Activated CD4-positive, alpha-beta T cell treated with anti-CD3 and anti-CD28 coated beads, Interleukin-2, amount 50 U/mL, for 1 hour (primary cell): ENCODE measurements around the gene PLBD1.

Experiments used
- DNase-seq: peaks from one replicate; pipeline ENCODE4 v3.0.0-alpha.2; 2020

The PLBD1 gene

DNA sequence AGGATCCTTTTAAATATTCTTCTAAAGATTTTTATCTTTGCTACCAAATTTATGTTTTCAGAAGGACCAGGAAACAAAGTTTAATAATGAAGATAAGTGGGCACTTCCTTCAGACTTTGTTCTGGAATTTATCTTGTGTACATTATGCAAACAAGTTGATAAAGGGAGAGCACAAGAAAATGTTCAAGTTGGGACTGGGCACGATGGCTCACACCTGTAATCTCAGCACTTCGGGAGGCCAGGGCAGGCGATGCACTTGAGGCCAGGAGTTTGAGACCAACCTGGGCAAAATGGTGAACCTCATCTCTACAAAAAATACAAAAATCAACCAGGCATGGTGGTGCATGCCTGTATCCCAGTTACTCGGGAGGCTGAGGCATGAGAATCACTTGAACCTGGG lies 4.6 kb downstream of the PLBD1 start:
- DNase-seq = no peak

- DNase-seq = no peak
Measured at GRCh38 chr12:14562279-14562678, 5.4 kb downstream of the PLBD1 start.

DNA sequence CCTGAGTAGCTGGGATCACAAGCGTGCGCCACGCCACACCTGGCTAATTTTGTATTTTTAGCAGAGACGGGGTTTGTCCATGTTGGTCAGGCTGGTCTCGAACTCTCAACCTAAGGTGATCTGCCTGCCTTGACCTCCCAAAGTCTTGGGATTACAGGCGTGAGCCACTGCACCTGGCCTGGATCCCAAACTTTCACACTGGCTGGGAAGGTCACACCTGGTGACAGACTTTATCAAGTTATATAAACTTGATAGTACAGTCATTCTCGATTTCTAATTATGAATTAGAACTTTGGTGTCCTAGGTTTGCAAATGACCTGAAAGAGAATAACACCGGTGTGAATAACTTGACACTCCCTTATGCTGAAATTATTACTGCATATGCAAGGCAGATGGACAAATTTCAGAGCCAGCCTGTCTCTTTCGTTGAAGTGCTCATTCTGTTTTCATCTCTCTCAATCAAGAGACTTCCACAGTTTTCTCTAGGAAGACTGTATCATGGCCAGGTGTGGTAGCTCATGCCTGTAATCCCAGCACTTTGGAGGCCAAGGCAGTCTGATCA lies 5.9 kb downstream of the PLBD1 start:
- DNase-seq = no peak

- DNase-seq = no peak
Measured at GRCh38 chr12:14560904-14561574, 6.6 kb downstream of the PLBD1 start.

DNA sequence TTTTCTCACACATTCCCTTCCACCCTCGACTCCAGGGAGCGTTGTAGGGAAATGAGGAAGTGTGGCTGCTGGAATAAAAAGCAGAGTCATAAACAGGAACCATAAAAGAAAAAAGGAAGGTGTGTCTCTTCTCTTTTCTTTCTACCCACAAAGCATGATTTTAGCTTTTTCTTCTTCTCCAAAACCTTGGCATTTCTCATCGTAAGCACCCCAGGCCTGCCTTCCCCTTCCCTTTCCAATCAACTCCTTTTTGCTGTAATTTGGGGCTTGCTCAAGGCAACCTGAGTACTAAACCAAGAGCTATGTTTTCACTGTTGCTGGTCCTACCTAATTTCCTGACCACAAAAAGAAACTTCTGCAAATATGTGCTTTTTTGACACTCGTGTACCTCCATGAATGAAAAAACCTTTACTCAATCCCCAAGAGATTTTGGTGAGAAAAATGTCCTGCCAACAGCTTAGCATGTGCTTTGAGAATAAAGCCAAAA lies 9.2 kb downstream of the PLBD1 start:
- no peak for DNase-seq

DNA sequence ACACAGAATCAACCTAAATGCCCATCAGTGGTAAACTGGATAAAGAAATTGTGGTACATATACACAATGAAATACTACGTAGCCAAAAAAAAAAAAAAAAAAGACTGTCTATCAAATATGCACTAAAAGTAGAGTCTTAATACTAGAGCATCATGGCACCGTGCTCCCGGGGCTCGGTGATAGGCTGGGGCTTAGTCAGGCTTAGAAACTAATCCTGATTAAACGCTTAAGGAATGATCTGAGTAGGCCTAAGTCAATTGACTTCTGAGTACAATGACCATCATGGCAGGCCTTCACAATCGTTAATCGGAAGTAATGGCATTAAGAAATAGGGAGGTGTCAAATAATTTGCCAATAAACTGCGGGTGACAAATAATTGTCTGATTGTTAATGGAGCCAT lies 9.7 kb downstream of the PLBD1 start:
- no peak for DNase-seq

DNA sequence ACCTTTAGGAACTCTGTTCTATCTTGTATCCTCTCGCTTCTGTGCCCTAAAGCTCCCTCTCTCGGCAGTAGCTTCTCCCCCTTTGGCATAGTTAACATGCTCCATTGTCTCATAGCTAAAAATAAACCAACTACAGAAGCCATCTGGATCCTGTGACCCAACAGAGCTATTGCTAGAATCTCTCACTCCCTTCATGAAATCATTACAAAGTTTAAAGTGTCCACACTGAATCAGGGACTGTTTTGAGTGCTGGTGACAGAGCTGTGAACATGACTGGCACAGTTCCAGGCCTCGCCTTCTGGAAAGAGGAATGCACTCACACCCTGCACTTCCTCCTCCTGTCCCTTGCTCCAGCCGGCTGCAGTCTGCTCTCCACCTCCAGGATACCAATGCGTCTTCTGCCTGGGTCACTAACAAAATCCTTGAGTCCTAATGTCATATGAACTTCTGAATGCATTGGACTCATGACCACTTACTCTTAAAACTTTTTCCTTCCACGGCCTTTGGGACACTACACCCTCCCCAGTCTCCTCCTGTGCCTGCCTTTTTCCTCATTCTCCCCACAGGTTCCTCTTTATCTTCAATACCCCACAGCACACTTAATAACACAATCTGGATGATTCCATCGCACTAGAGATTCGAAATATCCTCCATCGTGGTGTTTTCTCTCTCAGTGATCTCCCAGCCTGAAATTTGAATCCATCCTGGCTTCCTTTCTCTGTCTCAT lies 13.2 kb downstream of the PLBD1 start:
- no peak for DNase-seq

DNA sequence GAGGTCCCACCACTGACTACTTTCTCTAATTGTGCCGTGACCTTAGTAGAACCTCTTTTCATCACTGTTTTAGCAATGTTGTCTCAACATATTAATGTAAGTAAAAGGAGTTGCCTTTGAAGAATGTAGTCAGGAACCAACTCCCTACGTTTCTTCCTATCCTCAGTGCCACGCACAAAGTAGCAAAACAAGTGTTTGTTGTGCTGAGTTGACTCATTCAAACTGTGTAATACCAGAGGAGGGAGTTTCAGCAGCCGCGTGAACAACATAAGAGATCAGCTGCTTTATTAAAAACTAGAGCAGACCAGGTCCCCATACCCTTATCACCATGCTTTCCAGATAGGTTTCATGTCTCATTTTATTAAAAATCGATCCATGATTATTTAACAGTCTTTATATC lies 19.1 kb downstream of the PLBD1 start:
- no peak for DNase-seq

- no peak for DNase-seq
Measured at GRCh38 chr12:14547571-14547970, 20.1 kb downstream of the PLBD1 start.

- no peak for DNase-seq
Measured at GRCh38 chr12:14545144-14546124, 22.2 kb downstream of the PLBD1 start.

DNA sequence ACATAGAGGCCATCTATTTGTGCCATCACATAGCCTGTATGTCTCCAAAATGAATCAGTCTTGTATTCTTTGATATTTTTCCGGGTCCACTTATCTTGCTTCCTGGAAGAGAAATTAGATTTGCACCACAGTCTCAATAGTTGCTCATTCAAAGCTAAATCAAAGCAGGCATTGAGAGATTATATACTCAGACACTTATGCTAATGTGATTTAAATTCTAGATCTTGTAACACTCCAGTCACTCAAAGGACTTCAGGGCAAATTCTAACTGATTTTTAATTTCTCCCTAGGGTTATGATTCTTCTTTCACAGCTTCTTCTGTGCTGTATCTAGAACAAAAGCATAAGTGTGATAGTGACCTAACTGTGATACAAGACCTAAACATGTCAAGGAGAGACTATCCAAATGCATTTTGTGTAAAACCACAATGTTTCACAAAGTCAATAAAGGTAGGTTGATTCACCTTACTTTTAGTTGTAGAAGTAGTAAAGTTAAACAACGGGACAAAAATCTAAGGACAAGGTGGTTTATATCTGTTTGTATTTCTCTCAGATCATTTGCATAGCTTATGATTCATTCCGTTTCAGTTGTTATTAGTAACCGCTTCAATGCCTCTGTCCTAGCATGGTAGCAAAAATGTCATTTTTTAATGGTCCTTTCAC lies 26.8 kb downstream of the PLBD1 start:
- DNase-seq = no peak

DNA sequence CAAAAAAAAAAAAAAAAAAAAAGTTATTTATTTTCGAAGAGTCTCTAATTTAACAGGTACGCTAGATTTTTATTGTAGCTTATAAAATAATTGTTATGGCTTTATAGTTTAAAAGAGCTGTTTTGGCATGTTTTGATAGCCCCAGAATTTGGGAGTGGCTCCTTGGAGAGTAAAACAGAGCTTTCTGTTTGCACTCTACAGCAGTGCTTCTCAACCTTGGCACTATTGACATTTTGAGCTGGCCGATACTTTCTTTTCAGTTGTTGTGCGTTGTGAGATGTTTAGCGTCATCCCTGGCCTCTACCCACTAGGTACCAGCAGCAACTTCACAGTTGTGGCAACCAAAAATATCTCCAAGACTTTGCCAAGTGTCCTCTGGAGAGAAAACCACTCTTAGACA lies 30.6 kb downstream of the PLBD1 start:
- no peak for DNase-seq

DNA sequence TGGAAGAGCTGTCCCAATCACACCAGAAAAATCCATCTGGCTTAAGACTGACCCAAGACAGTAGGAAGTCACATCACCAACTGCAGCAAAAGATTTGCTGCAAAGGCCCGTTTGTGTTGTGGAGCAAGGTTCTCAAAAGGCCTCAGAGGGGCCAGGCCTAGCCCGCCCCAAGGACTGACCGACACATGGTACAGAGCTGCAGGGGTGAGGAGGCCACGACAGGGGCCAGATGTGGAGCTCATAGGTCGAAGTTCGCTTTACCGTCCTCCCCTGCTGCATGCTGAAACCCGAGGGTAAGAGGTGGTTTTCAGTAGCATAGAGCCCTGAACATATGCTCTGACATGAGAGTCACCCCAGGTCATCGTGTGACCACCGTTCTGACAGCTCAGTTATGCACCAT lies 35.5 kb downstream of the PLBD1 start:
- DNase-seq = no peak

GRCh38 chr12:14525964-14526363 lies 41.7 kb downstream of the PLBD1 start:
- no peak for DNase-seq

DNA sequence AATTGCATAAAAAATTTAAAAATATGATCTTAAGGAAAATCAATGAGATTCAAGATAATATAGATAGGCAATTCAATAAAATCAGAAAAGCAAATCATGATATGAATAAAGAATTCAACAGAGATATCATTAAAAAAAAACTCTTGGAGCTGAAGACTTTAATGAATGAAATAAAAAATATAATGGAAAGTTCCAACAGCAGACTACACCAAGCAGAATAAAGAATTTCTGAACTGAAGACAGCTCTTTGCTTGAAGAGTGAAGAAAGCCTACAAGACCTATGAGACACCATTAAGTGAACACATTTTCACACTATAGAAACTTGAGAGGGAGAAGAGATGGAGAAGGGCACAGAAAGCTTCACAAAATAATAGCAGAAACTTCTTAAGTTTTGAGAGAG lies 45.9 kb downstream of the PLBD1 start:
- DNase-seq = no peak

DNA sequence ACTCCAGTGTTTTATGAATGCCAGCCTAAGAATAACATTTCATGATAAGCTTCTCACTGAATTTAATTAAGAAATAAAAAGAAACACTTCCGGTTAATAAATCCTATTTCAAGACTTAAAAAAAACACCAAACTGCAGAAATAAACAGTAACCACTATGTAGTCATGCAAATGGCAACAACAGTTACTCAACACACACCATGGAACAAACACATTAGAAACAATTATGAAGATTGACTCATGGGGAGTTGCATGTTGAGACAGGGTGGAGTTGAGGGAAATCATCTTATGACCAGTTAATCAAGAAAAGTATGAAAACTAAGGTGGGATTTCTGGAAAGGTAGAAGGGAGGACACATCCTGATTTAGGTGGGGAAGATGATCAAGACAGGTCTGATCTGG lies 52.7 kb downstream of the PLBD1 start:
- DNase-seq = no peak

GRCh38 chr12:14514154-14514842 lies 53.4 kb downstream of the PLBD1 start:
- DNase-seq = no peak

DNA sequence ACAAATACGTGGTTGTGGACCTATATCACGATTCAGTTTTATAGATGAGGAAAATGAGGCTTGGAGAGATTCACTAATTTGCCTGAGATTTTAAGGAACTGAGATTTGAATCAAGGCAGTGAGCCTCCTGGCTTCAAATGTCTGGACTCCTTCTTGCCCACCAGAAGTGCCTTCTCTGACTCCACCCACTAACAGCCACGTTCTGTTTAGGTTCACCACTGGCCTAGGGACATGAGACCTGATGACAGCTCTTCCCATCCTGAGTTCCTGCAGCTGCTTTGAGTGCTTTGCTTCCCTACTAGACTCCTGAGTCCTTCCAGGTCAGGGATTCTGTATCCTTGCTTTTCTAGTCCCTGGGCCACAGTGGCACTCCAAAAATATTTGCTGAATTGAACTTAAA lies 57.1 kb downstream of the PLBD1 start:
- DNase-seq = no peak

DNA sequence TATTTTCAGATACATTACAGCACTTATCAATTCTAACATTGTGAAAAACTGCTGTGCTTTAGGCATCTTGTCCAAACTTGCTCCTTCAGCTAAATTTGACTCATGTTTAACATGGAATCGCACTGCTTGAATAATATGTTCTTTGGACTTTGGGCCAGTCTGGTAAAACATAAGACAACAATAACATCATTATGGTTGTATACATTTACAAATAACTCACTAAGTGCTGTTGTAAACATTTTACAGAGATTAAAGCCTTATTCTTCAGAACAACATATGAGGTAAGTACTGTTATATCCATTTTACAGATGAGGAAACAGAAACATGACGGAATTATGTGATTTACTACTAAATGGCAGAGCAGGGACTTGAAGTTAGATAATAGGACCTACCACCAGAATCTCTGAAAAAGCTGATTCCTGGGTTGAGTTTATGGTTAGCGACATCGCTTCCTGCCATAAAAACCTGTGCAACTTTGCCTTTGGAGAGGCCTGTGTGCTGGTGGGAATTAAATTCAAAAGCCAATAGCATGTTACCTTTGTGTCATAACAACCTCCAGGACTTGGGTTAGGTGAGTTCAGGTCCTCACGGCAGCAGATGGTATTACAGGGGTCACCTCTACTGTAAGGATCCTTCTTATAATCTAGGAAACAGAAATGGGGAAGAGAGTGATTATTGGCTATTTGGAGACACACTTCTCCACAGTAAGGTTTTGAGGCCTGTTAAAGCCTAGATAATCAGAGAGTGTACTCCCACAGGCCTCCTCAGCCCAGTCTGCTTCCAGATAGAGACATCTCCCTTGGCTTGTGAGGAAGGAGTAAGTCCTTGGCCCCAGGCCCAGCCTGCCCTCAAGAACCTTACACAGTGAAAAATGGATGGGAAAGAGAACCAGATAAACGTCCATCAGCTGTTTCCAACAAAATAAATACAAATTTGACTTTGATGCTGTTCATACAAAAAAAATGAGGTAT lies 61.8 kb downstream of the PLBD1 start:
- no peak for DNase-seq

DNA sequence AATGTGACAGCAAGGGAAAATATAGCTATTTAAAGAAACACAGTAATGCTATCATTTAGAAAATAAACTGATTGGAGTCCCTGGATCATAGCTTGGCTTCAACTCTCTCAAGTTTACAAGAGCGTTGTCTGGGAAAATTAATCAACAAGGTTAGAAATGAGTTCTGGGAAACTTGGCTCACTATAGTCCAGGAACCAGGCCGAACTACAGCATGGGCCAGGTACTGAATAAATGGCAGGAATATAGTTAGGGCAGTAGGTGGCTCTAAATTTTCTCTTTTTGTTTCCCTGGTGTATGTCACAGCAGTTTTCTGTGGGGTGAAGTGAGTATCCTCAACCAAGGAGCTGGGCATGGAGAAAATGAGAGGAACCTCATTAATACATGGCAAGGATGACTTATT lies 72.4 kb downstream of the PLBD1 start:
- no peak for DNase-seq

DNA sequence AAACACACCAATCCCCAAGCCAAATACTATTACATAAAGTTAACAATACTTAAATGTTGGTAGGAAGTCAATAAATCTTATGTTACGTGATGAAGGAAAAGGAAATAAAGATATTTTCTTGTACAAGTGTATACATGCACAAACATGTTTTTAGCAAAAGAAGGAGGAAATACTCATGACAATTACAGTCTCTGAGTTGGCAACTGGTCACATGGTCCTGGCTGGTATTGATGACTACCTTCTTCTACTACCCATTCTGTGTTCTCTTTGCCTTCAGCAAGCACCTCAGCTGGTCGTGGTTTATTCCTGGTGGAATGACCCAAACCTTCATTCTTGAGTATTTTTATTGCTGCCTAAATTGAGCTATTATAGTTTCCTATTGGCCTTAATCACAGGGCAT lies 84.8 kb downstream of the PLBD1 start:
- DNase-seq = no peak
